DMS53 (cell line): ENCODE results near the gene PSMB9.

Experiments
- DNase-seq: peaks from one replicate; lab custom pipeline; 2025; lab: John Stamatoyannopoulos, UW

PSMB9 gene

GRCh38 chr6:32905078-32905477 lies 51.1 kb downstream of the PSMB9 start:
- DNase-seq, result no peak

- no peak for DNase-seq
Measured at GRCh38 chr6:32906539-32906938, 52.5 kb downstream of the PSMB9 start.

- no peak for DNase-seq
Measured at GRCh38 chr6:32908897-32909296, 54.9 kb downstream of the PSMB9 start.
